GM19023 (cell line): ENCODE results near the gene HLA-DQA1.
"Not testable (repeated sequence)": the region's sequence is repeated elsewhere in the genome, so short reads cannot be mapped to it uniquely, and the experiment has no call there.

ENCODE experiments used
- ATAC-seq: cut with Tn5 transposase; IDR thresholded peaks from one replicate; pipeline ENCODE4 v1.9.1; 2021; ENCODE audit warnings: mild to moderate bottlenecking, moderate library complexity; ENCODE audit not compliant: unreplicated experiment

Gene HLA-DQA1

DNA sequence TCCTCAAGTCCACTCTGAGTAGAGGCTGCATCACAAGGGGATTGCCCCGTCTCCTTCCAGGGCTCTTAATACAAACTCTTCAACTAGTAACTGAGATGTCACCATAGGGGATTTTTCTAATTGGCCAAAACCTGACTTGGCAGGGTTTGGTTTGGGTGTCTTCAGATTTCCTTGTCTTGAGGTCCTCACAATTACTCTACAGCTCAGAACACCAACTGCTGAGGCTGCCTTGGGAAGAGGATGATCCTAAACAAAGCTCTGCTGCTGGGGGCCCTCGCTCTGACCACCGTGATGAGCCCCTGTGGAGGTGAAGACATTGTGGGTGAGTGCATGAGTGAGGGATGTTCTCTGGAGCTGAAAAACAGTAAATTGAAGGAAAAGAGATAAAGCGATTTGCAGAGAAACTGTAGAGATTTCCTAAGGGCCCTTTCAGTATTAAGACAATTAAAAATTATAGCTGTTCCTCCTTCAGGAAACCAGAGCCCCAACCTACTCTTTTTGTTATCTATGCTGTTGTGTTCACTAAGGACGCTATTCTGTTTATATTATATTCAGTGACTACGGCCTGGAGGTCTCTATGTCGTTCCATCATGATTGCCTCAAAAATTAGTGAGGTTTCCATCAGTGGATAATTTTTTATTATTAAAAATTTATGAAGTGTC, at the start of gene HLA-DQA1:
HLA-DQA1 (plus strand) TSS at position 188 of the 662 bp plus-strand sequence; CDS start at position 241, 53 bp downstream.
- ATAC-seq = peak; percentile 77

DNA sequence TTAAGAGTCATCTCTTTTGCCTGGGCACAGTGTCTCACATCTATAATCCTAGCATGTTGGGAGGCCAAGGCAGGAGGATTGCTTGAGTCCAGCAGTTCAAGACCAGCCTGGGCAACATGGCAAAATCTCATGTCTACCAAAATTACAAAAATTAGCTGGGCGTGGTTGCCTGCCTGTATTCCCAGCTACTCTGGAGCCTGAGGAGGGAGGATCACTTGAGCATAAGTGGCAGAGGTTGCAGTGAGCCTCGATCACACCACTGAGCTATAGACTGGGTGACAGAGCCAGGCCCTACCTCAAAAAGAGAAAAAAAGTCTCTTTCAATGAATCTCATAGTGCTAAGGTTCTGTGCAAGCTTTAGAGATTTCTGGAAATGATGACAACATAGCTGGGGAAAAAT, 49.0 kb upstream of the HLA-DQA1 start:
- no peak for ATAC-seq

GRCh38 chr6:32589596-32590449, 47.4 kb upstream of the HLA-DQA1 start, which contains the start of gene HLA-DRB1:
TSS of gene HLA-DRB1 (minus strand) at chr6:32589848. CDS start at chr6:32589742, 106 bp downstream.
- peak; percentile 95 for ATAC-seq

DNA sequence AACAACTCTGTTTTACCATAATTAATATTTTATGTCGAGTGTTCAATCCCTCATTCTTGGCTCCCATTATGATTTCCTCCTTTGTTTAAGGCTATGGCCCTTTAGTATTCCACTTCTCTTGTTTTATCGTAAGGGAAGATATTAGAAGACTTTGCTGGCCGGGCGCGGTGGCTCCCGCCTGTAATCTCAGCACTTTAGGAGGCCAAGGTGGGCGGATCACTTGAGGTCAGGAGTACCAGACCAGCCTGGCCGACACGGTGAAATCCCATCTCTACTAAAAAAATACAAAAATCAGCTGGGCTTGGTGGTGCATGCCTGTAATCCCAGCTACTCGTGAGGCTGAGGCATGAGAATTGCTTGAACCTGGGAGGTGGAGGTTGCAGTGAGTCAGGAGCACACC, 46.5 kb upstream of the HLA-DQA1 start:
- not testable (repeated sequence) for ATAC-seq

- no peak for ATAC-seq
These were observed 40.2 kb upstream of the HLA-DQA1 start for GRCh38 chr6:32597024-32597423.

DNA sequence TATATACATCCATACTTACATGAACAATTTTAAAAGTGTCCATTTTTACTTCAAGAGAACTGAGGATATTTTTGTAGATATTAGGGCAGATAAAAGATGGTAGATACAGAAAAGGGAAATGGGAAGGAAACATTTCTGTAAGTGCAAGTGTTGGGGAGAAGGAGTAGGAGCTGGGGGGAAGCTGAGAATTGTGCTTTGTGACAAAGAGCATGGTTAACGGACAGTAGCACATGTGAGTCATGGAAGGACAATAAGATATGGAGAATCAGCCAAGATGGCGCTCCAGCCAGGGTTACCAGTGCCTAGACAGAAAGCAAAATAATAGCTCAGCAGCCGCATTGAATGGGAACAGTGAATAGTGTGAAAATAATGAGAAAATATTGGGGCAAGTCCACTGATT, 34.8 kb upstream of the HLA-DQA1 start:
- ATAC-seq = no peak

GRCh38 chr6:32603222-32603621, 34.0 kb upstream of the HLA-DQA1 start:
- no peak for ATAC-seq

GRCh38 chr6:32603888-32604287, 33.3 kb upstream of the HLA-DQA1 start:
- no peak for ATAC-seq

GRCh38 chr6:32604434-32604877, 32.8 kb upstream of the HLA-DQA1 start:
- ATAC-seq = no peak

GRCh38 chr6:32607263-32607987, 29.8 kb upstream of the HLA-DQA1 start:
- ATAC-seq = no peak

DNA sequence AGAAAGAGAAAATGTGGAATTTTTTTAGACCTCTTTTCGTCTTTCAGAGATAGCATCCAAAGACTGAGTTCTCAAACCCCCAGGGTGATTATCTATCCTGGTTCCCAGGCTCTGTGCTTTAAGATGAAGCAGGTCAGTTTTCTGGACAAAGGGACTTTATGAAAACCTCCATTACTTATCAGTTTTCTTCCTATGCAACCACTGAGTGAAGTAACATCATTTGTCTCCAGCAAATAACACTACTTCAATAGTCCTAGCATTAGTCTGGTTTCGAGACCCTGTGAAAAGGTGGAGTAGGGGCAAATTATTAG, 29.3 kb upstream of the HLA-DQA1 start:
- no peak for ATAC-seq

DNA sequence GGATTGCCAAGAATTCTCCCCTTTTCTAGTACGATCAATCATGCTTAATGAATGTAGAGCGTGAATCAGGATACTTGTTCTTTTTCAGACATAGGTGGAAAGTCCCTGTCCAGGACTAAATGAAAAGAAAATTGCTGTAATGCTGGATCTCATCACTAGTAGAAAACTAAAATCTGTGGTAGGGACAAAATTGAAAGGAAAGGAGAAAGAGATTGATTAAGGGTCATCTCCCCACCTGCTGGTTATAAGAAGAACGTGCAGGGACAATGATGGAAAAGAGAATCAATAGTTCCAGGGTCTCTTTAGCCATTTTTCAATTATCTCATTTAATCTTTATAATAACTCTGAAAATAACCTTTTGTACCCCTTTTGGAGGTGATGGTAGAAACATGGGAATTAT, 28.8 kb upstream of the HLA-DQA1 start:
- no peak for ATAC-seq

- no peak for ATAC-seq
These were observed 27.8 kb upstream of the HLA-DQA1 start for GRCh38 chr6:32609391-32609730.

DNA sequence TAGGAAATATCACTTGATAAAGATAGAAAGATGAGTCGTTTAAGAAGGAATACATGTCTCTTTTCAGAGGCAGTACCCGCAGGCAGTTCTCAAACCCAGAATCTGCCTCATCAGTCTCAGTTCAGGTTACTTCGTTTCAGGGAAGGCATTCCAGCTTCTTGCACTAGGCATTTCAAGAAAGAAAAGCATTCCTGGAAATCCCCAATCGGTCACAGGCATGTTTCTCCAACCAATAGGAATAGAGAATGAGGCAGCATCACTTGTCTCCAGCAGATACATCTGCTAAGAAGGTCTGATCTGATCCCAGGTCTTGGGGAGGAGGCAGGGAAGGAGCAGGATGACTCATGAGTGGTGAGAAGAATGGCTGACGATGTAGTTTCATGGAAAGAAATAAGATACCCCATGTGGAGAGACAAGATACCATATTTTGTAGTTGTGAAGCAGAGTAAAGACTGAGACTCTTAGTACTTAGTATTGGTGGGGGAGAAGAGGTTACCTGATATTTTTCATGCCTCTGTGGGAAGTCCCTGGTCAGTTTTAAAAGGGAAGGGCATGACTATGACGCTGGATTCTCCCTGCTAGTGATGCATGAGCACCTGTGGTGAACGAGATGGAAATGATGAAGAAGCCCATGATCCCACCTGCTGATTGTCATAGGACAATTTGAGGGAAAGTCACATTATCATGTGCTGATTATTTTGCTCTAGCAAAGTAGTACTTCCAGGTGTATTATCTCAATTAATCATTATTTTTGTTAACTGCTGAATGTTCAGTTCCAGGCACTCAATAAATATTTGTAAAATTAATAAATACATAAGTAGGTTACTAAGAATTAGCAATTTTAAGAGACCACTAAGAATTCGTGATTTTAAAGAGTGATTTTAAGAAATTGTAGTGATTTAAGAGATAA, 27.2 kb upstream of the HLA-DQA1 start:
- peak; percentile 93 for ATAC-seq

GRCh38 chr6:32610682-32611296, 26.4 kb upstream of the HLA-DQA1 start:
- ATAC-seq = no peak

- ATAC-seq = no peak
These were observed 23.7 kb upstream of the HLA-DQA1 start for GRCh38 chr6:32613475-32613874.

- no peak for ATAC-seq
These were observed 22.7 kb upstream of the HLA-DQA1 start for GRCh38 chr6:32614366-32615081.

- ATAC-seq = no peak
These were observed 21.2 kb upstream of the HLA-DQA1 start for GRCh38 chr6:32615885-32616532.

GRCh38 chr6:32617751-32618150, 19.5 kb upstream of the HLA-DQA1 start:
- no peak for ATAC-seq
